Stimulated activated naive CD8-positive, alpha-beta T cell treated with anti-CD3 and anti-CD28 coated beads, Interleukin-15, amount 100 ng/mL, for 72 hours (primary cell): Measurements from ENCODE around the gene LIN52.

ENCODE experiments used
- ATAC-seq: fragments of 150-1000 bp; cut with Tn5 transposase; 2 replicates; pipeline ENCODE4 v1.10.0; 2021; ENCODE audit warnings: mild to moderate bottlenecking, moderate library complexity
- DNase-seq, 2 donors: peaks; one replicate each; pipeline ENCODE4 v3.0.0; 2021 to 2022
- H3K27ac Mint-ChIP-seq, 2 donors: one replicate each; pipeline ENCODE4 v1.8.0; 2022; ENCODE audit warnings: mild to moderate bottlenecking in 2 of 2, mixed read lengths in 2 of 2, moderate library complexity in 2 of 2
- H3K27me3 Mint-ChIP-seq: one replicate; pipeline ENCODE4 v1.8.0; 2022; ENCODE audit warnings: mixed read lengths
- H3K4me1 Mint-ChIP-seq: one replicate; pipeline ENCODE4 v1.8.0; 2022; ENCODE audit warnings: mild to moderate bottlenecking, mixed read lengths
- H3K4me3 Mint-ChIP-seq, 2 donors: one replicate each; pipeline ENCODE4 v1.8.0; 2022; ENCODE audit warnings: mild to moderate bottlenecking in 2 of 2, mixed read lengths in 2 of 2, moderate library complexity in 1 of 2
- H3K9me3 Mint-ChIP-seq, 2 donors: one replicate each; pipeline ENCODE4 v1.8.0; 2022; ENCODE audit warnings: mixed read lengths in 2 of 2

Gene LIN52

GRCh38 chr14:74198441-74199234, 113.9 kb downstream of the LIN52 start:
- no peak overlapping the region for H3K4me3 Mint-ChIP-seq
- no peaks in the 10 kb centered on the region for H3K27me3 Mint-ChIP-seq
- no peaks in the 10 kb centered on the region for H3K4me1 Mint-ChIP-seq
- no peak for DNase-seq
- H3K27ac Mint-ChIP-seq = no peak overlapping the region
- ATAC-seq = no peak
- no peaks in the 10 kb centered on the region for H3K9me3 Mint-ChIP-seq

GRCh38 chr14:74202113-74202512, 117.4 kb downstream of the LIN52 start:
- no peaks in the 10 kb centered on the region for H3K27me3 Mint-ChIP-seq
- ATAC-seq (no peak), DNase-seq (no peak)
- H3K4me1 Mint-ChIP-seq = no peaks in the 10 kb centered on the region
- H3K9me3 Mint-ChIP-seq = no peaks in the 10 kb centered on the region
- no peak overlapping the region for H3K27ac Mint-ChIP-seq
- H3K4me3 Mint-ChIP-seq = no peak overlapping the region

GRCh38 chr14:74203639-74204038, 118.9 kb downstream of the LIN52 start:
- ATAC-seq = no peak
- no peaks in the 10 kb centered on the region for H3K4me1 Mint-ChIP-seq

GRCh38 chr14:74204491-74204890, 119.7 kb downstream of the LIN52 start:
- H3K9me3 Mint-ChIP-seq = no peaks in the 10 kb centered on the region
- peaks cover 12% of the 10 kb centered on the region for H3K27me3 Mint-ChIP-seq
- H3K4me1 Mint-ChIP-seq = no peaks in the 10 kb centered on the region
- no peak for DNase-seq
- H3K4me3 Mint-ChIP-seq = no peak overlapping the region
- no peak for ATAC-seq
- no peak overlapping the region for H3K27ac Mint-ChIP-seq

More at GRCh38 chr14:74203639-74204038, 118.9 kb downstream of the LIN52 start:
- Mint-ChIP-seq H3K27ac (no peak overlapping the region), H3K9me3 (no peaks in the 10 kb centered on the region), H3K4me3 (no peak overlapping the region), H3K27me3 (peaks cover 4% of the 10 kb centered on the region)
- DNase-seq = no peak

DNA sequence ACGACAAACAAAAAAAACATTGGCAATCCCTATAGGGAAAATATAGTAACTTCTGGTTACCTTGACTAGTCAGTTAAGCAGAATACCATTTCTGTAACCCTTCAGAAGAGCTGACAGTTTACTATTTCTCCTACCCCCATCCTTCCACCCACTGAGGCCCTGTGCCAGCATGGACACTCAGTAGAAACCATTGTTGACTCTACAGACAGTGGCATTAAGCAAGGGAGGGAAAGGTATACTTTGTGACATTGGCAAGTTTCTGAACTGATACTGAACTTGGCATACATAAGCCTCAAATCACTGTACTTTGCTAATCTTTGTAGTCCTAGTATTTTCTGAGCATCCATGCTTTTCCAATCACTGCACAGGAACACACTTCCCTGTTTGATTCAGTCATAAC, 121.1 kb downstream of the LIN52 start:
- ATAC-seq (no peak), DNase-seq (no peak)
- no peaks in the 10 kb centered on the region for H3K4me1 Mint-ChIP-seq
- no peak overlapping the region for H3K4me3 Mint-ChIP-seq
- peaks cover 12% of the 10 kb centered on the region for H3K27me3 Mint-ChIP-seq
- no peak overlapping the region for H3K27ac Mint-ChIP-seq
- H3K9me3 Mint-ChIP-seq = no peaks in the 10 kb centered on the region

DNA sequence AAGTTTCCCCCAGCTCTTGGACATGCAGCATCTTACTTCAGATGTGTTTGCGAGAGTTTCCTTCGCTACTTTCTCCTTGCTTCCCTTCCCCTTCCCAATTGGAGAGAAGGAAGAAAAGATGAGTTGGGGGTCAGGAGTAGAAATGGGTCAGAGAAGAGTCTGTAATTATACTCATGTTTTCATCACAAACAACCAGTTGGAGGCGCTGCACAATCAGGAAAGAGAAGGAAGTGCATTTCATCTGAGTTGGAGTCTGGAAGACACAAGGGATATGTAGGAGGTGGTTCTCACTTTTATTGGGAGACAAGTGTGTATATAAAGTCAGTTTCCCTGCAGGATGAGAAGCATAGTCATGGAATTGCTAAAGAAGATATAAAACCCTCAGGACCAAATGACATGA, 123.2 kb downstream of the LIN52 start:
- Mint-ChIP-seq H3K4me1 (no peaks in the 10 kb centered on the region), H3K4me3 (no peak overlapping the region), H3K27ac (no peak overlapping the region), H3K27me3 (peaks cover 12% of the 10 kb centered on the region), H3K9me3 (no peaks in the 10 kb centered on the region)
- DNase-seq (no peak), ATAC-seq (no peak)

DNA sequence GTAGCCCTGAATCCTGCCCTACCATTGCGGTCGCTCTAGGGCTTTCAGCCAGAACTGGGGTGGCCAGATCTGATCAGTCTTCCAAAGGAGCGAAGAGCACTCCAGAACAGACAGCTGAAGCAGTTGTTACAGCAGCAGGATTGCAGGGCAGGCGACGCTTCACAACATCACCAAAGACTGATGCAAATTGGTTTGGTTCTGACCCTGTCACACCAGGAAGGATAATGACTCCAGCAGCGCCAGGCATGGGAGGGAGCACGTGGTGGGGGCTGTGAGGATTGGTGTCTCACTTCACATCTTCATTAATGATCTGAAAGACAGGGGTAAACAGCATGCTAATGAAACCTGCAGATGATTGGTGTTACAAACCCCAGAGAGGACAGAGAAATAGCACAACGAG, 123.9 kb downstream of the LIN52 start:
- H3K27ac Mint-ChIP-seq = no peak overlapping the region
- no peaks in the 10 kb centered on the region for H3K9me3 Mint-ChIP-seq
- no peaks in the 10 kb centered on the region for H3K4me1 Mint-ChIP-seq
- DNase-seq (no peak), ATAC-seq (no peak)
- peaks cover 12% of the 10 kb centered on the region for H3K27me3 Mint-ChIP-seq
- no peak overlapping the region for H3K4me3 Mint-ChIP-seq

- H3K4me3 Mint-ChIP-seq = no peak overlapping the region
Measured at GRCh38 chr14:74211945-74212580, 127.3 kb downstream of the LIN52 start.

GRCh38 chr14:74213907-74214803, 129.4 kb downstream of the LIN52 start:
- Mint-ChIP-seq H3K4me1 (peaks cover 8% of the 10 kb centered on the region), H3K4me3 (no peak overlapping the region), H3K27ac (peak overlapping the region in 1 of 2 donors; percentile 79), H3K27me3 (peaks cover 36% of the 10 kb centered on the region), H3K9me3 (no peaks in the 10 kb centered on the region)
- ATAC-seq (no peak), DNase-seq (no peak)

More at GRCh38 chr14:74211945-74212580, 127.3 kb downstream of the LIN52 start:
- Mint-ChIP-seq H3K9me3 (no peaks in the 10 kb centered on the region), H3K27ac (no peak overlapping the region), H3K27me3 (peaks cover 24% of the 10 kb centered on the region), H3K4me1 (no peaks in the 10 kb centered on the region)
- DNase-seq (no peak), ATAC-seq (no peak)

DNA sequence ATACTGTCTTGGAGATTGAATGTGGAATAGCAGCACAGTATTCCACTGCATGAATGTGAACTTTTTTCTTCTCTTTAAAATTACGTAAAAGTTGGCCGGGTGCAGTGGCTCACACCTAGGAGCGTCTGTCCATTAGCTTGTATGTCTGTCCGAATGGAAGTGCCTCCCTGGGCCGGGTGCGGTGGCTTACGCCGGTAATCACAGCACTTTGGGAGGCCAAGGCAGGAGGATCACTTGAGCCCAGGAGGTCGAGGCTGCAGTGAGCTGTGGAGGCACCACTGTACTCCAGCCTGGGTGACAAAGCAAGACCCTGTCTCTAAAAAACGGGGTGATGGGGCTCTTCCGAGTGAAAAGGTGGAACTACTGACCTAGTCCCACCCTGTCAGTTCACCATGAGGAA, 131.9 kb downstream of the LIN52 start:
- no peaks in the 10 kb centered on the region for H3K9me3 Mint-ChIP-seq
- H3K4me3 Mint-ChIP-seq = no peak overlapping the region
- DNase-seq (no peak), ATAC-seq (no peak)
- peaks cover 8% of the 10 kb centered on the region for H3K4me1 Mint-ChIP-seq
- H3K27me3 Mint-ChIP-seq = peaks cover 57% of the 10 kb centered on the region
- no peak overlapping the region for H3K27ac Mint-ChIP-seq

DNA sequence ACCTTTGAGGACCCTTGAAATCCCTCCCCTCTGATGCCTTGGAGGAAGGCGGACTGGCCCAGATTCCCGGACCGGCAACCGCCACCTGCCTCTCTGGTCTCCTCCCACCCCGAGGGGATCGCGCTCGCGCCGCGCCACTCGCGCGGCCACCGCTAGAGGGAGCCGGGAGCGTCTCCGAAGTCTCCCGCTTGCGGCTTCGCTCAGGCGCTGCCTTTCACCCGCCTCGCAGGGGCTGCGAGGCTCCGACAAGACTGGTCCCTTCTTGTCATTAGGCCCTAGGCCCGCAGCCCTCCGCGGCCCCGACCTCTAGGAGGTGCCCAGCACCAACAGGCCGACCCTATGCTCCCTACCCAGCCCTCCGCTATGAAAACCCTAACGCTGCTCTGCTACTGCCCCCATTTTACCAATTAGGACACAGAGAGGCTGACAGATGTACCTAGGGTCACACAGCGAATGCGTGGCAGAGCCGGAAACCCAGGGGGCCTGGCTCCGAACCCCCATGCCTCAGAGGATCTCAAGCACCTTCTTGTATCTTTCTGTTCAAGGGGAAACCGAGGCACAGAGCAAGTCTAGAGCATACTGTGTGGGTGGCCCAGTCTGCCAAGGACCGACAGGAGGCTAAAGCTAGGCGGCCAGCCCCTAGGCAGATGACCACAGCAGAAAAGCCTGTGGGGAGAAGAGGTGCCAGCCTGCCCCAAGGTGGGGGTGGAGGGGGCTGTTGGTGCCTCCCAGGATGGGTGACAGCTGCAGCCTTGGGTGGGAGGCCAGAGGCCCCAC, 133.1 kb downstream of the LIN52 start:
- Mint-ChIP-seq H3K27me3 (peaks cover 67% of the 10 kb centered on the region), H3K4me3 (no peak overlapping the region), H3K9me3 (no peaks in the 10 kb centered on the region), H3K4me1 (peaks cover 8% of the 10 kb centered on the region), H3K27ac (no peak overlapping the region)
- peak; percentile 95 for ATAC-seq
- DNase-seq = peak; percentile 77 to 78

GRCh38 chr14:74218462-74218861, 133.7 kb downstream of the LIN52 start:
- peaks cover 8% of the 10 kb centered on the region for H3K4me1 Mint-ChIP-seq
- no peak overlapping the region for H3K4me3 Mint-ChIP-seq
- DNase-seq = no peak
- peaks cover 68% of the 10 kb centered on the region for H3K27me3 Mint-ChIP-seq
- H3K27ac Mint-ChIP-seq = no peak overlapping the region
- ATAC-seq = no peak
- no peaks in the 10 kb centered on the region for H3K9me3 Mint-ChIP-seq

DNA sequence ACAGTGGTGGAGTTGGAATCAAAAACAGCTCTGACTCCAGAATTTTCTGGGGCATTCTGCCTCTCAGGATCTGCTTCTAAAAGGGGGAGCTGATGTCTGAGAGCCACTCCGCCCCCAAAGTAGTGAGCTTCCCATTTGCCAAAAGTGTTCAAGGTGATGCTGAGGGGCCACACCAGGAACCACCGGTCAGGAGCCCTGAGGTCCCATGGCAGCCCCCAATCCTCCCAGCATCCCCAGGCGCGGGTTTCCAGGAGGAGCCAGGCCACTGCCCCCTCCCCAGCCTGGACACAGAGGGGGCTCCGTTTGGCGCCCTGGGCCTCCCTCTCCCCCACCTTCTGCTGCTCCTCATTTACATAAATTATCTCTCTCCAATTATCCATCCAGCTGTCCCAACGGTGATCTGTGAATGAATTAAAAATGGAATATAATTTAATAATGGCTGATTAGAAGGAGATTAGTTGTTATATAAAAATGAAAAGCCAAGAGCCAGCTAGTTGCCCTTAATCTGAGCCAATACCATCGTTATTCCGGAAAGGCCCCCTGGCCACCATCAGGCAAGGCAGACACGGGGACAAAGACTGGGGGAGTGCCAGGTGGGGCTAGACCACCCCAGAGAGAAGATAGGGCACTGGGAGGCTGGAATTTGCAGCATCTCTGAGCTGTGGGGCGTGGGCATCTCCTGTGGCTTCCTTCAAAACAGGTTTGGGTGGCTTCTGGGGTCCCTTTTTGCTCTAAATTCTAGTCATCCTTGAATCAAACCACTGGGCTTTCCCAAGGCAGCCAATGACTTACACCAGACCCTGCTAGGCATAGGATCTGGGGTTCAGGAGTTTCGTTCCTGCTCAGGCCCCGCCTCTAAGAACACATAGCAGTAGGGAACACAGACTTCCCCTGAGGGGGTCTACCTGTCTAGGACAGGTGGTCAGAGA, 134.8 kb downstream of the LIN52 start:
- Mint-ChIP-seq H3K27me3 (peaks cover 72% of the 10 kb centered on the region), H3K4me1 (peaks cover 8% of the 10 kb centered on the region)

GRCh38 chr14:74220991-74221390, 136.2 kb downstream of the LIN52 start:
- Mint-ChIP-seq H3K9me3 (no peaks in the 10 kb centered on the region), H3K4me1 (peaks cover 8% of the 10 kb centered on the region), H3K27me3 (peaks cover 75% of the 10 kb centered on the region), H3K4me3 (no peak overlapping the region), H3K27ac (no peak overlapping the region)
- DNase-seq = no peak
- ATAC-seq = no peak

More for the DNA sequence above, 134.8 kb downstream of the LIN52 start:
- DNase-seq = no peak
- no peak overlapping the region for H3K4me3 Mint-ChIP-seq
- no peak for ATAC-seq
- H3K27ac Mint-ChIP-seq = no peak overlapping the region
- no peaks in the 10 kb centered on the region for H3K9me3 Mint-ChIP-seq
